Left cardiac atrium (tissue), 4 donors: Measurements from ENCODE around the gene RPS19BP1. TPM values are rescaled to one million over a fixed set of nuclear protein-coding genes. Genes with fewer than 3 reads are reported as not detected.
A peak's percentile ranks its signal among the peaks of the same experiment; 100 is the strongest.
"Not testable (repeated sequence)": the region's sequence is repeated elsewhere in the genome, so short reads cannot be mapped to it uniquely, and the experiment has no call there.

Experiments used
- ATAC-seq, 2 donors: fragments of 200-7000 bp; cut with Tn5 transposase; one replicate each; pipeline ENCODE4 v1.9.1; 2020; ENCODE audit warnings: mild to moderate bottlenecking in 2 of 2, moderate library complexity in 2 of 2
- DNase-seq: peaks from one replicate; pipeline ENCODE4 v3.0.0-alpha.2; 2020
- intact Hi-C, 2 donors: fragments of 100-400 bp; cut with DNase I; formaldehyde crosslinking; loops; one replicate each; pipeline versions ENCODE4 v1.14.1 to v1.15.1; 2022 to 2023
- total RNA-seq, 2 donors: library from RNA; stranded (reverse); fragmentation: NEBNext Ultra II Directional; extraction: Animal tissue kit (Norgen Biotek cat#: 25700); gene quantifications; one replicate each; pipeline ENCODE4 v1.2.1, GENCODE V29; 2021
- donor health status: DM: no; HTN: yes; CAD: no.
- donor health status: DM: no; HTN: yes; CAD: no; lungs with severe emphysema.
- donor health status: DM: yes; HTN: yes; CAD: no.
- donor health status: Dilated cardiomyopathy.

RPS19BP1 gene
- total RNA-seq, 2 donors from 2014 or later, result 66.1 to 70.7 TPM

DNA sequence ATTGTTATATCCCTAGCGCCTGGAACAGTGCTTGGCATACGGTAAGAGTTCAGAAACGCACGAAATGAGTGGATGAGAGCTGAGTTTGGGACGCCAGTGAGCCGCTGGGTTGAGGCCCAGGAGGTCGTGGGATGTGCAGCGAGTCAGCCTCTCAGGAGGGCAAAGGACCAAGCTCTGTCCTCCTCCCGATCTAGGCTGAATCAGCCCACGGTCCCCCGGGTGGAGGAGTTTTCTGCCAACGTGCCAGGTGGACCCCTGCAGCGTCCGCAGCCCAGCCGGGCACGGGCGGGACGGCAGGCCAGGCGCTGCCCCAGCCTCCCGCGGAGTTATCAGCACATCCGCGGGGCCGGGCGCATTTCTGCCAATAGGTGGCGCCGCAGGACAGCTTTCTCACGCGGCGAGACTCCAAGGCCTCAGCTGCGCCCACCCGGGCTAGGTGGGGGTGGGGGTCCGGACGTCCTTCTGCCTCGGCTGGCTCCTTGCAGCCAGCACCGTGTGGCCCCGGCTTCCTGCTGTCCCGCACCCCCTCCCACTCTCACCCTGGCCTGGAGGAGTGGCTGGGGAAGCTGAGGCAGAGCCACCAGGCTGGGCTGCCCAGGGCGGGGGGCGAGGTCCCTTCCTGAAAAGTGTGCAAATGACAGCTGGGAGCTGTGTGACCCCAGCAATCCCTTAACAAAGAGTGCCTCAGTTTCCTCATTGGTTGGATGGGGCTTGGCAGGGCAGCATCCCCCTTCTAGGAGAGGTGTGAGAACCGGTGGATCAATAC lies 2.2 kb upstream of the RPS19BP1 start:
- peak; percentile 31 to 36 for ATAC-seq
- intact Hi-C loops, result loop anchor here (2.0 to 5.0 kb wide), 3 partner anchors 488 to 502 kb away; no protein-coding TSS in a partner anchor

DNA sequence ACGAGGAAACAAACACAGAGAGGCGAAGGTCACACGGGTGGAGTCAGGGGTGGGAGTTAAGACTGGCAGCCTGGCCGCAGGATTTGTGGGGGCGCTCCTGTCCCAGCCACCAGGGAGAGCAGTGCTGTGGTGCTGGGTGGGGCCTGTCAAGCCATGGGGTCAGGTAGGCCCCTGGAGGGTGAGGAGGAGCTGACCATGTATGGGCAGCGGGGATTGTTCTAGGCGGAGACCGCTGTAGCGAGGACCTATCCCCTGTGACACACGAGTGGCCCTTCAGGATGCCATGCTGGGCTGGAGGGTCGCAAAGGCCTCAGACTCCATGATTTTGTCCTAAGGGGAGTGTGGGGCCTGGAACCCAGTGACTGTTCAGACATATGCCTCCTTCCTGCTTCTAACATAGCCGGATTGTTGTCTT lies 1.6 kb upstream of the RPS19BP1 start:
- no peak for ATAC-seq
- intact Hi-C loops, result loop anchor here in 1 of 2 donors (2.0 kb wide), 1 partner anchor 503 kb away; no protein-coding TSS in a partner anchor

More for the DNA sequence above, 2.2 kb upstream of the RPS19BP1 start:
- peak; percentile 88 for DNase-seq

DNA sequence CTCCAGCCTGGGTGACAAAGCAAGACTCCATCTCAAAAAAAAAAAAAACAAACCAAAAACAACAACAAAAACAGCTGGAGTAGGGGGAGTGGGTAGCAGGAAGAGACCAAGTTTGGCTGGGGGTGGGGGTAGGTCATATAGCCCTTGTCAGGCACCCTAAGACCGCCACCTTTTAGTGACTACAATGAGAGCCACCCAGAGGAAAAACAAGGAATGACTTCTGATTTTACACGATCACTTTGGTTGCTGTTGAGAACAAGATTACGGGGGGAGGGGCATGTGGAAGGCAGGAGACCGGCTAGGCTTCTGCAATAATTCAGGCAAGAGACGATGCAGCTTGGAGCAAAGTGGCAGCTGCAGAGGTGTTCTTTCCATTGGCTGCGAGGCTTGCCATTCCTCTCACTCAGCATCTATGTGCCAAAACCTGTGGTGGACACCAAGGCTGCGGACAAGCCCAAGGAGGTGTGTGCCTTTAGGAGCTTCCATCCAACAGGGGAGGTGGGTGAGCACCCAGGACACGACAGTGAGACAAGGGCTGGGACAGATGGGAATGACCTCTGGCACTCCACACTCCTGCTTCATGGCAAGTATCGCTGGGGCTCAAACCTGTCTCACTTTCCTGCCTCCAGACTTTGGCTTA lies 1.7 kb downstream of the RPS19BP1 start:
- ATAC-seq, result no peak
- no peak for DNase-seq
- intact Hi-C loops, result no loop called here

More for the DNA sequence above, 1.6 kb upstream of the RPS19BP1 start:
- peak; percentile 25 for DNase-seq

DNA sequence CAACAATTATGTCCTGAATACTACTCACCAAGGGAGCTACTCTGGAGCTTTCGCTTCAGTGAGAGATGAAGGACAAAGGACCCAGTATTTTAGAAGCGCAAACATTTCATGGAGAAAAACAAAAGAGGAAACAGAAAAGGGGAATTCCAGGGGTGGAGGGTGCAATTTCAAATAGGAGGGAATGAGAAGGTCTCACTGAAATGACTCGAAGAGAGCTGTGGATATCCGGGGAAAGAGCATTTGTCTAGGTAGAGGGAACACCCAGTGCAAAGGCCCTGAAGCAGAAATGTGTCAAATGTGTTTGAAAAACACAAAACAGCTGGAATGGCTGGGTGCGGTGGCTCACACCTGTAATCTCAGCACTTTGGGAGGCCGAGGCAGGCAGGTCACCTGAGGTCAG lies 2.4 kb downstream of the RPS19BP1 start:
- intact Hi-C loops, result no loop called here
- no peak for DNase-seq
- no peak for ATAC-seq

DNA sequence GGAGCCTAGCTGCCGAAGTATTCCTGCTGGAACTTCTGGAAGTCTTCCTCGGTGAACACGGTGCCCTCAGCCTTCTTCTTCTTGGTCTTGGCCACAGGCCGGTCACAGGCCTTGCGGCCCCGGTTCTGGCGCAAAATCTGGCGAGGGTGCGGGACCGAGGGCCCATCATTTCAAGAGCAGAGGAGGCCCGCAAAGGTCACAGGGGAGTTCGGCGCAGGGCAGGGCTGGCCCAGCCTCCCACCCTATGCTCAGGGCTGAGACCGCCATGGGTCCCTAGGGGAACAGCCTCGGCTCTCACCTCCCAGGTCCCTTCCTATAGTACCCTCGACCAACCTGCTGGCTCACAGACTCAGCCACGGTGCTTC lies 3.1 kb downstream of the RPS19BP1 start:
- ATAC-seq (no peak), DNase-seq (no peak)
- intact Hi-C loops, result loop anchor here (5.0 to 10.0 kb wide), 2 partner anchors 37 to 215 kb away; partner anchors contain the start of gene RPL3 (in 1 of the 2)

DNA sequence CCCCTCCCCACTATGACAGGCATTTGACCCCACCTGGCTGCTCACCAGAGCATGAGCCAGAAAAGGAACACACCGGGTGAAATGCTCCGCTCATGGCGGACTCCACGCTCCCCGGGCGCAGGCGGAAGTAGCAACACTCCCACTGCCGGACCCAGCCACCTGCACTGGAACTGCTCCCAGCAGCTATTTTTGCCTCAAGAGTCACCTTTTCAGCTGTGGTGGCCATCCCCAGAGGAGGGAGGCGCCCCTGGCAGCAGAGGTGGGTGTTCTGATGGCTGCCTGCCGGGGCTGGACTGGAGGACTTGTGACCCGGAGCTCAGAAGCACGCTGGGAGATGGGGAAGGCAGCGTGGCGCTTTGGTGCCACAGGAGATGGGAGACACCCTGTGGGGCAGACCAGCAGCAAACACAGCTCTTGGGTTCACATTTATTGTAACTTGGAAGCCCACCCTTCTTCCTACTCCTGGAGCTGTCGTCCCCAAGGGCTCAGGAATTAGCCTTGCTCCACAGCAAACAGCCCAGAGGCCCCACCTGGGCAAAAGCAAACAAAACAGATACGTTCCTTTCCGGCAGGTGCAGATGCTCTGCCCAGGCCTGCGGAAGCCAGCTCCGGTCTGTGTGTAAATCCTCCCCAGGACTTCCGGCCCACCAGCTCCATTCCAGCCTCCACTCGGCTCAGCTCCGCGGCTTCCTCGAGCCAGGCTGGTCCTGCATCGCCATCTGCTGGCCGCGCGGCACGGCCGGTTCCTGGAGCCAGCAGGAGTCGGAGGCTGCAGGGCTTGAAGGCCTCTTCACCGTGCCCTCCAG lies 3.7 kb downstream of the RPS19BP1 start:
- intact Hi-C loops, result loop anchor here (5.0 to 10.0 kb wide), 2 partner anchors 37 to 214 kb away; partner anchors contain the start of gene RPL3 (in 1 of the 2)
- peak; percentile 30 to 39 for ATAC-seq
- DNase-seq, result peak; percentile 91

DNA sequence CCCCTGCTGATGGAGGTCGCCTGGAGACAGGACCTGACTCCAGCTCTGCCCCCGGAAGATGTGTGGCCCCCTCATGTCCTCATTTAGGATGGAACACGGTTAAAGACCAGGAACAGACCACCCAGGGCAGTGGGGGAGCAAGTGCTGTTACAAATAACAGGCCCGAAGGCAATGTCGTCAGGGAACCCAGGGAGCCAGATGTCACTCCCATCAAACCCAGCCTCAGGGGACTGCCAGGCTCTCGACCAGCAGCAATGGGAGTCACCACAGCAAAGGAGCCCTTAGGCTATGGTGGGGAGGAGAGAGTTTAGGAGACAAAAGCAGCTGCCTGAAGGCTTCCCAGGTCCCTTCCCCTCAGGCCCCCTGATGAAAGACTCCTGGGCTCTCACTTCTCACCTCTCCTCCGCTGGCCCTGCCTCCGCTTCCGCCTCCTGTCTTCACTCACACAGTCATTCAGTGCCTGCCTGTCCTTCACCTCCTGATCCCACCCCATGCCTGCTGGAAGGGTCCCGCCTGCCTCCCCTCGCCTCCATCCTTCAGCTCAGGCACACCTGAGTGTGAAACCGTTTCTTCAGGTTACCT lies 4.4 kb downstream of the RPS19BP1 start:
- ATAC-seq (no peak), DNase-seq (no peak)
- intact Hi-C loops, result loop anchor here (5.0 to 10.0 kb wide), 2 partner anchors 36 to 213 kb away; partner anchors contain the start of gene RPL3 (in 1 of the 2)

DNA sequence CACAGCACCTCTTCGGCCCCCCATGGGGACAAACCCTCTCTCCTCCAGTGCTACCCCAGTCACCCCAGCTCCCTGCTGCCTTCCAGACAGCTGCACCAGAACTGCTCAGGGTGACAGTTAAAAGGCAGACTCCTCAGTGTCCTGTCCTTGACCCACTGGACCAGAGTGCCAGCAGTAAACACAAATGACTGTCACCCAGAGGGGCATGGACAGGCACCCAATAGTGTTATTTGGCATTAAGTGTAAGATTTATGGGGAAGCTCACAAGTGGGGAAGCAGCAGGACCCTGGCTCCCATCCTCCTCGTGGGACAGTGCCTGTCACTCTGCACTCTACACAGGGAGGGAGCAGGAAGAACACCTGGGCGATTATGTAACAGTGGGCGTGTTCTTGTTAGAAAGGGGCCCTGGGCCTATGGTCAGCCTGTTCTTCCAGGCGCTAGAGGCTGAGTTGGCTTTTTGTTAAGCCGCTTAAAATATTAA lies 5.0 kb downstream of the RPS19BP1 start:
- no peak for ATAC-seq
- no peak for DNase-seq
- intact Hi-C loops, result loop anchor here (5.0 to 10.0 kb wide), 2 partner anchors 35 to 213 kb away; partner anchors contain the start of gene RPL3 (in 1 of the 2)

DNA sequence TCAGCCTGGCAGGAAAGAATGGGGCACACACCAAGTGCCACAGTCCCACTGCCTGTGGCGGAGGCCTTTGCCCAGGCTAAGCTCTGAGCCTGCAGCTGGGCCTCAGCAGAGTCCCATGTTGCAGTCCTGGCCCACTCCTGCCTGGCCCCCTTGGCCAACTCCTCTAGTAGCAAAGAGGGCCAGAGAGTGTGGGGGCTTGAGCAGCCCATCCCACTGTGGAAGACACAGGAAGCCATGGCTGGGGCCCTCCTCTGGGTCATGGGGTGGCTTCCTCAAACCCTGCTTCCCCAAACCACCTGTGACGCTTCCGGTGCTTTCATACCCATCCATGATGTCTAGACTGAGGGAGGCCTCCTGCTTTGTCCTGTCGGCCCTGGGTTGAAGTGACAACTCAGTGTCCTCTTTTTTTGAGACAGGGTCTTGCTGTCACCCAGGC lies 5.8 kb downstream of the RPS19BP1 start:
- no peak for DNase-seq
- intact Hi-C loops, result loop anchor here (5.0 to 10.0 kb wide), 2 partner anchors 34 to 212 kb away; partner anchors contain the start of gene RPL3 (in 1 of the 2)
- no peak for ATAC-seq

DNA sequence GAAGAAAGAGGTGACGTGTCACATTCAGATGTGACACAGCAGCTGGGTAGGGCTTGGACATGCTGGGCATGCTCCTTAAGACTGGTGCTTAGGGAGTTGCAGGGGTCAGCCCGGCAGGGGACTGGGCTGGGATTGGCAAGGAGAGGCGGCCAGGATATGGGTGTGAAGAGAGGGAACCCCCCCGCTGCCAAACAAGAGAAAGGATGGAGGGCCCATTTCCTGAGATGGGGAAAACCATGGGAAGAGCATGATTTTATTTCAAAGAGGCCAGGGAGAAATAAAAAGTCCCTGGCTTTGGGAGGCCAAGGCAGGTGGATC lies 6.9 kb downstream of the RPS19BP1 start:
- DNase-seq, result no peak
- intact Hi-C loops, result loop anchor here (5.0 to 10.0 kb wide), 2 partner anchors 33 to 211 kb away; partner anchors contain the start of gene RPL3 (in 1 of the 2)
- ATAC-seq, result no peak

DNA sequence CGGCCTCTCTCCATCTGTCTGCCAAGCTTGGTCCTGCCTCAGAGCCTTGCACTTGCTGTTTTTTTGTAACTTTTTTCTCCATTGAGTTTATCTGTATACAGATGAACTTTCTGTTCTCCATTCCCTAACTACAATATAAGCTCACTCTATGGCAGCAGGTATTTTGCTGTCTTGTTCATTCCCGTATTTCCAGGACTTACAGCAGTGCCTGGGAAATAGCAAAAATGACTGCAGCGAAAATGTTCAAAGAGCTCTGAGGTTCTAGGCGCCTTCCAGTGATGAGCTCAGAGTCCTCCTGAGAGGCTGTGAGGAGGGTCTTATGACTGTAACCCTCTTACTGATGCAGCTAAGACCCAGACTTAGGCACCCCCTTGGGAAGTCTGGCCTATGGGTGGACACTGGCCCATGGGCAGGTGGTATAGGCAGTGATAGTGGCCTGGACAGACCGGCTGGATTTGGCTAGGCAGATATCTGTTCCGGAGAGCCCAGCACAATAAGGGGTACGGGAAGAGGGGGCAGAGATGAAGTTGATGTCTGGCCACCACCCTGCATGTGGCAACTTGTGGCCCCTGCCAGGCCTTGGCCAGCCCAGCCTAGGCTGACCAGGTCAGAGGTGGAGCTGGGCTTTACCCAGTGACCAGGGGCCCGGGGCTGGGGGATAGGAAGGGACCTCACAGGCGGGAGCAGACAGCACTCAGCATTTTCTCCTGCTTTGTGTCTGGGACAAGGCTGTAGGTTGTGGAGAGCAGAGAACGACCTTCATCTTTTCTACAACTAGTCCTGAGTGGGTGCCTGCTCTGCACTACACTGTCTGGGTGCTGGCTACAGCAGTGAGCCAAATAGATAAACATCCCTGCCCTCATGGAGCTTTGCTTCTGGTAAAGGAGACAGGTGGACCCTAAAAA lies 7.5 kb downstream of the RPS19BP1 start:
- intact Hi-C loops, result loop anchor here (5.0 to 10.0 kb wide), 2 partner anchors 33 to 210 kb away; partner anchors contain the start of gene RPL3 (in 1 of the 2)
- ATAC-seq (no peak), DNase-seq (no peak)

DNA sequence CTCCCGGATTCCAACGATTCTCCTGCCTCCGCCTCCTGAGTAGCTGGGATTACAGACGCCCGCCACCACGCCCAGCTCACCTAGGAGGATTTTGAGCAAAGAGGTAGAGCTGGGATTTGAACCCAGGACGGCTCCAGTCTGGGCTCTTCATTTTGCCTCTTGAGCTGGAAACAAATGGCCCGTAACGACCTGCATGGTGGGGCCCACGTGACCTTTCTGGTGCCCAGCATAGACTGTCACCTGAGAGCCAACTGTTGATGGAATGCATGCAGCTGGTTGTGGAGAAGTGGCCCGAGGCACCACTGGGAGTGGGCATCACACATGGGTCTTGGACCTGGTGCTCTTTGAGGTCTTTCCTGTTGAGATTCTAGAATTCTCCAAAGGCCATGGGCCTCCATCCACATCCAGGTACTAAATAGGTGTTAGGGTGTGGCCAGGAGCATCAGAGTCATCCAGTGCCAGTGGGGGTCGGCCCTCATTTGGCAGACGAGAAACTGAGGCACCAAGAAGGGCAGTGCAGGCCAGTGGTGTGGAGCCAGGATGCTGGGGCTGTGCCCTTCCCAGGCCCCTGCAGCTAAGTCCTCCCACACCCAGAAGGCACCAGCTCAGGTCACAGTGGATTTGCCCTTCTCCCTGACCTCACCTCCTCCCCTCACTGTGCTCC lies 8.3 kb downstream of the RPS19BP1 start:
- intact Hi-C loops, result loop anchor here in 1 of 2 donors (10.0 kb wide), 1 partner anchor 209 kb away; the partner anchor contains the start of gene RPL3
- DNase-seq (no peak), ATAC-seq (no peak)

DNA sequence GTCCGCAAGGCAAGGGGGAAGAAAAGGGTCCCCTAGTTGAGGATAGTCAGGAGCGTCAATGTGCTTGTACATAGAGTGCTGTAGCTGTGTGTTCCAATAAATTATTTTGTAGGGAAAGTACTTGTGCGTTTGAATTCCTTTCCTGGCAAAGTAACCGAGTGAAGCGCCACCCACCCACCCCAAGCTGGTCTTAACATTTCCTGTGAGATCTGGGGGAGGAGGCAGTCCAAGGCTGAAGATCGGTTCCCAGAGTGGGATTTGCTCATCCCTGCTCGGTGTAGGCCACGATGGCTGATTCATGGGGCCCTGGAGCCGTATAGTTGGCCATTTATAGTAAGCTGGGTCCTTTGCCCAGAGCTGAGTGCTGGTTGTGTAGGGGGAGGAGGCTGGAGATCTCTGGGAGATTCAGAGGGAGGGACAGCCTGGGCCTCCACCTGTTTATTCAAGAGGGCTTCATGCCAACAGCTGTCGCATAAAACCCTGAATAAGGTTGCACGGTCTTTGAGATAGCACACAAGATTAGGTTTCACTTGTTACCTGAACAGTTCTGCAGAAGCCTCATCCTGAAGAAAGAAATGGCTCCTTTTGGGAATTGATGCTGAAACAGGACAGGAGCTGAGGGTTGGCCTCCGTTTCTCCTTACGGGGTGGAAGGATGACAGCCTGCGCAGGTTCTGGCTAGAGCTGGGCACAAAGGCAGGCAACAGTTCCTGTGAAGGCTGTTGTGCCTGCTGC lies 9.8 kb downstream of the RPS19BP1 start:
- intact Hi-C loops, result loop anchor here in 1 of 2 donors (10.0 kb wide), 1 partner anchor 208 kb away; the partner anchor contains the start of gene RPL3
- DNase-seq, result no peak
- ATAC-seq, result peak in 1 of 2 donors; percentile 0

DNA sequence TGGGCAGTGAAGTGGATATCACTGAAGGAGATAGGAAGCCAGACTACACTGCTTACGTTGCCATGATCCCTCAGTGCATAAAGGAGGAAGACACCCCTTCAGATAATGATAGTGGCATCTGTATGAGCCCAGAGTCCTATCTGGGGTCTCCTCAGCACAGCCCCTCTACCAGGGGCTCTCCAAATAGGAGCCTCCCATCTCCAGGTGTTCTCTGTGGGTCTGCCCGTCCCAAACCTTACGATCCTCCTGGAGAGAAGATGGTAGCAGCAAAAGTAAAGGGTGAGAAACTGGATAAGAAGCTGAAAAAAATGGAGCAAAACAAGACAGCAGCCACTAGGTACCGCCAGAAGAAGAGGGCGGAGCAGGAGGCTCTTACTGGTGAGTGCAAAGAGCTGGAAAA lies 10.5 kb downstream of the RPS19BP1 start:
- intact Hi-C loops, result loop anchor here in 1 of 2 donors (10.0 kb wide), 1 partner anchor 207 kb away; the partner anchor contains the start of gene RPL3
- DNase-seq, ATAC-seq: not testable (repeated sequence)

DNA sequence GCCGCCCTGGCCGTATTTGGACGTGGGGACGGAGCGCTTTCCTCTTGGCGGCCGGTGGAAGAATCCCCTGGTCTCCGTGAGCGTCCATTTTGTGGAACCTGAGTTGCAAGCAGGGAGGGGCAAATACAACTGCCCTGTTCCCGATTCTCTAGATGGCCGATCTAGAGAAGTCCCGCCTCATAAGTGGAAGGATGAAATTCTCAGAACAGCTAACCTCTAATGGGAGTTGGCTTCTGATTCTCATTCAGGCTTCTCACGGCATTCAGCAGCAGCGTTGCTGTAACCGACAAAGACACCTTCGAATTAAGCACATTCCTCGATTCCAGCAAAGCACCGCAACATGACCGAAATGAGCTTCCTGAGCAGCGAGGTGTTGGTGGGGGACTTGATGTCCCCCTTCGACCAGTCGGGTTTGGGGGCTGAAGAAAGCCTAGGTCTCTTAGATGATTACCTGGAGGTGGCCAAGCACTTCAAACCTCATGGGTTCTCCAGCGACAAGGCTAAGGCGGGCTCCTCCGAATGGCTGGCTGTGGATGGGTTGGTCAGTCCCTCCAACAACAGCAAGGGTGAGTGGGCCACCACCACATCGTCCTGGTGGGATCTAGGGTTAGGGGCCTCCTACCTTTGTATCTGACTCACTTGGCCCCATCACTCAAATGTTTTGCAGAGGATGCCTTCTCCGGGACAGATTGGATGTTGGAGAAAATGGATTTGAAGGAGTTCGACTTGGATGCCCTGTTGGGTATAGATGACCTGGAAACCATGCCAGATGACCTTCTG lies 11.3 kb downstream of the RPS19BP1 start:
- intact Hi-C loops, result loop anchor here in 1 of 2 donors (10.0 kb wide), 1 partner anchor 206 kb away; the partner anchor contains the start of gene RPL3
- not testable (repeated sequence) for DNase-seq, ATAC-seq
